GM23338 (cell line): ENCODE data around the gene PRKX. TPM values are rescaled to one million over a fixed set of nuclear protein-coding genes. Genes with fewer than 3 reads are reported as not detected.

Experiments
- ATAC-seq: fragments of 200-7000 bp; cut with Tn5 transposase; 3 replicates; pipeline ENCODE4 v1.9.1; 2020
- DNase-seq: peaks from one replicate; pipeline ENCODE4 v3.0.0-alpha.2; 2015; ENCODE audit warnings: low spot score
- H2AFZ ChIP-seq: fragments of 200-600 bp; sonication (generic); 2 replicates; pipeline ENCODE4 v1.8.0; 2016; ENCODE audit warnings: antibody characterized with exemption, mild to moderate bottlenecking, moderate library complexity
- H3F3A ChIP-seq: fragments of 200-600 bp; sonication (generic); replicated peaks from 2 replicates; pipeline ENCODE4 v1.8.0; 2017; ENCODE audit warnings: antibody characterized with exemption, mixed run types, low read depth
- H3K27ac ChIP-seq: fragments of 200-600 bp; sonication (generic); 2 replicates; pipeline ENCODE4 v1.6.1; 2016; ENCODE audit warnings: low read depth
- H3K27me3 ChIP-seq: fragments of 200-600 bp; sonication (generic); 2 replicates; pipeline ENCODE4 v1.8.0; 2016; ENCODE audit warnings: mild to moderate bottlenecking, mixed run types, moderate library complexity; ENCODE audit not compliant: insufficient read depth
- H3K36me3 ChIP-seq: fragments of 200-600 bp; sonication (generic); 2 replicates; pipeline ENCODE4 v1.8.0; 2016; ENCODE audit warnings: mild to moderate bottlenecking; ENCODE audit not compliant: insufficient read depth
- H3K4me1 ChIP-seq: fragments of 200-600 bp; sonication (generic); 2 replicates; pipeline ENCODE4 v1.8.0; 2016; ENCODE audit warnings: mild to moderate bottlenecking, moderate library complexity; ENCODE audit not compliant: insufficient read depth
- H3K4me2 ChIP-seq: fragments of 200-600 bp; sonication (generic); 2 replicates; pipeline ENCODE4 v1.7.1; 2017; ENCODE audit warnings: mixed run types
- H3K4me3 ChIP-seq: fragments of 200-600 bp; sonication (generic); 2 replicates; pipeline ENCODE4 v1.6.1; 2016; ENCODE audit warnings: mixed run types
- H3K79me2 ChIP-seq: fragments of 200-600 bp; sonication (generic); replicated peaks from 2 replicates; pipeline ENCODE4 v1.8.0; 2017; ENCODE audit warnings: mild to moderate bottlenecking; ENCODE audit not compliant: insufficient read depth
- H3K9me2 ChIP-seq: fragments of 200-600 bp; sonication (generic); 2 replicates; pipeline ENCODE4 v1.8.0; 2017; ENCODE audit not compliant: insufficient read depth
- H4K20me1 ChIP-seq: fragments of 200-600 bp; sonication (generic); replicated peaks from 2 replicates; pipeline ENCODE4 v1.8.0; 2017; ENCODE audit warnings: mild to moderate bottlenecking; ENCODE audit not compliant: insufficient read depth
- H3K27ac Mint-ChIP-seq: 2 replicates; pipeline ENCODE4 v1.8.0; 2020; ENCODE audit warnings: inconsistent platforms, mild to moderate bottlenecking, moderate library complexity, mixed read lengths
- H3K27me3 Mint-ChIP-seq: 3 replicates; pipeline ENCODE4 v1.8.0; 2022; ENCODE audit warnings: low read depth, mild to moderate bottlenecking, moderate library complexity, mixed read lengths, inconsistent platforms; ENCODE audit not compliant: insufficient read depth, poor library complexity
- H3K36me3 Mint-ChIP-seq: 3 replicates; pipeline ENCODE4 v1.8.0; 2021; ENCODE audit warnings: low read depth, mild to moderate bottlenecking, inconsistent platforms, moderate library complexity, mixed read lengths
- H3K4me1 Mint-ChIP-seq: 3 replicates; pipeline ENCODE4 v1.8.0; 2020; ENCODE audit warnings: mild to moderate bottlenecking, inconsistent platforms, mixed read lengths
- H3K4me3 Mint-ChIP-seq: 3 replicates; pipeline ENCODE4 v1.8.0; 2021; ENCODE audit warnings: moderate library complexity, mild to moderate bottlenecking, inconsistent platforms, mixed read lengths
- H3K9me3 Mint-ChIP-seq: 3 replicates; pipeline ENCODE4 v1.8.0; 2020; ENCODE audit warnings: moderate library complexity, mild to moderate bottlenecking, inconsistent platforms, mixed read lengths
- CREB1 ChIP-seq: fragments of 250-450 bp; sonication (Bioruptor Pico); IDR thresholded peaks from 2 replicates; pipeline ENCODE4 v1.5.0; 2020; ENCODE audit warnings: low read depth, mild to moderate bottlenecking, moderate library complexity
- ETS1 ChIP-seq: IDR thresholded peaks from 2 replicates; pipeline ENCODE4 v1.6.1; 2016; ENCODE audit warnings: antibody characterized with exemption
- EZH2 ChIP-seq: fragments of 200-600 bp; sonication (generic); IDR thresholded peaks from one replicate; pipeline ENCODE4 v1.8.0; 2017; ENCODE audit warnings: antibody characterized with exemption, mild to moderate bottlenecking, low read depth; ENCODE audit not compliant: unreplicated experiment
- JUNB ChIP-seq: IDR thresholded peaks from one replicate; pipeline ENCODE4 v1.6.1; 2016; ENCODE audit warnings: antibody characterized with exemption; ENCODE audit not compliant: unreplicated experiment
- ZNF114 ChIP-seq: fragments of 250-450 bp; sonication (Bioruptor Pico); IDR thresholded peaks from 2 replicates; pipeline ENCODE4 v1.5.0; 2020; ENCODE audit warnings: mild to moderate bottlenecking, moderate library complexity
- ZNF462 ChIP-seq: fragments of 250-450 bp; sonication (Bioruptor Pico); IDR thresholded peaks from 2 replicates; pipeline ENCODE4 v1.5.0; 2020; ENCODE audit warnings: mild to moderate bottlenecking, moderate library complexity
- polyA plus RNA-seq: library from polyadenylated mRNA; unstranded; fragments of >200 nt; fragmentation: Nextera tagmentation; extraction: Ambion mirVana; gene quantifications from 2 replicates; pipeline ENCODE4 v1.2.1, GENCODE V29; 2016
- total RNA-seq: library from RNA; depleted of rRNA; stranded (reverse); fragments of >200 nt; shearing (Covaris generic); gene quantifications from 2 replicates; pipeline ENCODE4 v1.2.3, GENCODE V29; 2014

PRKX gene
- total and polyA plus RNA-seq, 2 experiments from 2014 or later, result 12.9 to 43.5 TPM

DNA sequence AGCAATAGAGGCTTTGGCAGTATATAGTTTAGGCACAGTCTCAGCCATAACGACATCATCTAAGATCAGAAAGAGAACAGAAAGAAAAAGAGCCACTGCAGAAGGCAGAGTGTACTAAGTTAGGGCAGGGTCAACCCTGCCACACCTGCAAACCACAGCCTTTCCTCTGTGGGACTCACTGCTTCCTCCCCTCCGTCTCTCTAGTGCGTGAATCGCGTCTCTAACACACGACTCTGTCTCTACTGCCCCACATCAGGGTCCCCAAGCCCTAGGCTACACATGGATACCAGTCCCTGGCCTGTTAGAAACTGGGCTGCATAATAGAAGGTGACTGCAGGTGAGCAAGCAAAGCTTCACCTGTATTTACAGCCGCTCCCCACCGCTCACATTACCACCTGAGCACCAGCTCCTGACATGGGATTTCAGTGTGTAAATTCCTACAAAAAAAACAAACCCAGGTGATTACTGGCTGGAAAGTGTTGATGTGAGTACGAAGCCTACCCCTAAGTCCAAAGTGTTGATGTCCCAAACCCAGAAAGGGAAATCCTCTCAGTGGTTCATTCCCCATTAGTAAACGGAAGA, 128.9 kb downstream of the PRKX start (continued):
- TF ChIP-seq ZNF462 (CRISPR knock-in tag) (no peak), ZNF114 (CRISPR knock-in tag) (no peak), CREB1 (no peak), EZH2 (no peak), JUNB (no peak), ETS1 (no peak)

GRCh38 chrX:3582451-3582850, 131.0 kb downstream of the PRKX start:
- H3F3A ChIP-seq, result no peaks in the 10 kb centered on the region
- H3K9me2 ChIP-seq, result no peaks in the 10 kb centered on the region
- DNase-seq (no peak), ATAC-seq (no peak)
- no peaks in the 10 kb centered on the region for H3K4me1 ChIP-seq
- no peak overlapping the region for H3K4me3 Mint-ChIP-seq
- H3K27ac Mint-ChIP-seq, result no peak overlapping the region
- no peaks in the 10 kb centered on the region for H3K36me3 ChIP-seq
- H3K27ac ChIP-seq, result no peak overlapping the region
- no peak overlapping the region for H2AFZ ChIP-seq
- TF ChIP-seq EZH2, result no peak
- H3K4me1 Mint-ChIP-seq, result peaks cover 4% of the 10 kb centered on the region; the same call in 1 of the 3 replicates
- no peaks in the 10 kb centered on the region for H4K20me1 ChIP-seq
- no peak overlapping the region for H3K4me2 ChIP-seq
- H3K9me3 Mint-ChIP-seq, result no peaks in the 10 kb centered on the region; the same call in 2 of the 3 replicates
- H3K27me3 Mint-ChIP-seq, result peaks cover 8% of the 10 kb centered on the region
- H3K36me3 Mint-ChIP-seq, result no peaks in the 10 kb centered on the region
- H3K79me2 ChIP-seq, result no peaks in the 10 kb centered on the region
- H3K4me3 ChIP-seq, result no peak overlapping the region
- H3K27me3 ChIP-seq, result no peaks in the 10 kb centered on the region
